NOMO-1 treated with dmso at 0.1 percent for 144 hours (cell line): Measurements from ENCODE around the gene FILIP1L.
A peak's percentile ranks its signal among the peaks of the same experiment; 100 is the strongest.
"Not testable (repeated sequence)": the region's sequence is repeated elsewhere in the genome, so short reads cannot be mapped to it uniquely, and the experiment has no call there.

Experiments
- DNase-seq: peaks from one replicate; lab custom pipeline; 2025; ENCODE audit not compliant: unreplicated experiment; lab: John Stamatoyannopoulos, UW

Gene FILIP1L

GRCh38 chr3:100075851-100076730 lies 38.2 kb downstream of the FILIP1L start:
- no peak for DNase-seq

DNA sequence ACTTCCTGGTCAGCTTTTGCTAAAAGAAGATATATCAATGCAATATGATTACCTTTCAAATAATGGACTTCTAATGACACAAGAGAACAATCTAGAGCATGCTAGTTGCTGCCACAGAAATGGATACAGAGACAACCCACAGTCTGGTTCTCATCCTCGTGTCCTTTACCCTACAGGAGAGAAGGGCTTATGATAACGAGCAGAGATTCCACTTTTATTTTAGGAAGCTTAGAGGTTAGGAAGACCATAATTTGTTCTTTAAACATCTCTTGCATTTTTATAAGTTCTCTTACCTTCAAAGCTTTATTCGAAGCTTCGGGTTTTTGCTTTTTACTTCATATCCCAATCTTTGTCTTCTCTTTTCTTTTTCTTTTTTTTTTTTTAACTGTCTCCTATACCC lies 39.1 kb downstream of the FILIP1L start:
- DNase-seq = no peak

DNA sequence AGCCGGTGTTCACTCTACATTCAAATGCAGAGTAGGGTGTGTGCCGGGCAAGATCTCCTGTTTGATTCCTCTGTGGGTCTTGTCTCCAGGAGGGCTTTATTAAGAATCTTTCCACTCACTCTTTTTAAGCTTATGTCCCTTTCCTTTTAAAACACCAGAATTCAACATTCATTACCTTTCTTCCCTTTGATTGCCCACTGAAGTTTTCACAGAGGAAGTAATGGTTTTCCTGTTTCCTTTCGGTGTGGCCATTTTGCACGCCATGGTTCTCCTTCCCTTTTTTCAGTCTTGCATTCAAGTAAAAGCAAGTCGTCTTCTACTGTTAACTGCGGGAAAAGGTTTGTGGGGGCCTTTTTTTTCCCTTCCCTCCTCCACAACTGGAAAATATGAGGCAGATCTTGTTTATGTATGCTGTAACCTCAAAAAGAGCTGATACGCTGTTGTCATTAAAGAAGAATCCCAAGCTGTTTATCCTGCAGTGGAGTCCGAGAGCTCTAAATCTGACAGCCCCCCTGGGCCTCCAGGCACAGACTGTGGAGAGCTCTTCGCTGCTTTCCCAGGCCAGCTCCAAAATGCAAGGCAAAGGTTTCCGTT lies 40.5 kb downstream of the FILIP1L start:
- peak; percentile 50 for DNase-seq

DNA sequence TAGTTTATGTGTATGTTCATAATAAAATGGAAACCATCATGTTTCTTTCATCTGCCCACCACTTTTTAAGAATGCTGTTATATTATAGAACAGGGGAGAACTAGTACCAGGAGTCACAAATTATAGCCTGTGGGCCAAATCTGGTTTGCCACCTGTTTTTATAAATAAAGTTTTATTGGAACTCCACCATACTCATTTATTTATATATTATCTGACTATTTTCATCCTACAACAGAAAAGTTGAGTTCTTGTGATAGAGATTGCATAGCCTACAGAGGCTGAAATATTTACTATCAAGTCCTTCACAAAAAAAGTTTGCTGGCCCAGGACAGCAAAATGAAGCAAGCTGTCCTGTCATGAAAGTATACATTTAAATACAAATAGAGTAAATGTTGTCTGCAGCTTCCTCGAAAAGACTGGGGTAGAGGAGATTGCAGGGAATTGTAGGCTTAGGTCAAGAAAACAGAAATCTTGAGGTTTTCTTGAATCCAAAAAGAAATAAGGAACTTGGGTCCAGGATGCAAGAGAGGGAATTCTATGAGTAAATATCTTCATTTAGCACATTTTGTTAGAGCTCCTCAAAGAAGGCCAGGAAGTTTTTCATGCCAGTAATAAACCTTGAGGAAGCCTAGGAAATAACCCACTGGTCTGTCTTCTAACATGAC lies 41.1 kb downstream of the FILIP1L start:
- no peak for DNase-seq

DNA sequence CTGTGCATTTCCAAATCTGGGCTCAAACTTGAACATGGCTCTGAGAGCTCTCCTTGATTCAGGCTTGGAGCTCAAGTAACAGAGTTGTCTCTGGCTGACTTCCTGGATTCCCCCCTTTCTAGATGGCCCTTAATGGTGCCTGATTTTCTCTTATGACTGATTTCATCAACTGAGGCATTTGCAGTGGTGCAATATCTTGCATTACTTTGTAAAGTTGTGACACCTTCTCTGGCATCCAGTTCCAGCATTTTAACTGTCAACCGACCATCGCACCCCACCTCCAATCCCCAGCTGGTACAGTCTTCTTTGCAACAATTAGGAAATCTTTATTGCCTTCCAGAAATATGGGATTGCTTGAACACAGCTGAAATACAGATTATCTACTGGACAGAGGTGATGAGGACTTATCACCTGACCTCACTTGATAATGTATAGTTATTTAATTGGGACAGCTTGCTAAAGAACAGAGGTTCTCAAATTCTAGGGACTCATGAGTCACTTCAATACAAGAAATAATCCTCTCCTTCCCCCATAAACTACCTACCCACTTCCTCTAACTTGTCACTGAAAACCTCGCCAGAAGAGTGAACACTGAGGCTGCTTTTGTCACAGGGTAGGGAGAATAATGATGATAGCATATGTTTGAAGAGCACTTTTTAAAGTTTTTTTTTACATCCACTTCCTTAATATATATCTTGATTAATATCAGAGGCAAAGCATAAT lies 41.8 kb downstream of the FILIP1L start:
- peak; percentile 86 for DNase-seq

DNA sequence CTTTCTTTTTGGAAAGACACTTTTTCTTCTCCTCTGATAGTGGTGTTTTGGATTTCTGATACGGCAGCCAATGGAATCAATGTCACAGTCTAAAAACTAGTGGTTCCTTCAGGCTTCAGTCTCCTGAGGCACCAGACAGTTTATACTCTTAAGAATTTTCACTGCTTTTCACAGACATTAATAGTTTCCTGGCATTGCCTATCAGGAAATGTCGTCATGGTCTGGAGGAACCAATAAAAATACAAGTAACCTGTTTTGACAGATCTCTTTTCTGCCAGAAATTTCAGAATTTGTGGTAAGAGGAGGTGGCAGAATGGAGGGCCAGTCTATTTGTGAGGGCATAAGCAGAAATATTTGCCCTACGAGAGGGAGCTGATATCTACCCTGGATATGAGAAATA lies 44.8 kb downstream of the FILIP1L start:
- DNase-seq = no peak

GRCh38 chr3:100068826-100069225 lies 45.5 kb downstream of the FILIP1L start:
- DNase-seq = peak; percentile 32

GRCh38 chr3:100067589-100067988 lies 46.7 kb downstream of the FILIP1L start:
- DNase-seq = no peak

GRCh38 chr3:100063929-100064461 lies 50.3 kb downstream of the FILIP1L start:
- no peak for DNase-seq

GRCh38 chr3:100062665-100063064 lies 51.6 kb downstream of the FILIP1L start:
- DNase-seq = no peak

- peak; percentile 72 for DNase-seq
Measured at GRCh38 chr3:100060685-100061484, 53.4 kb downstream of the FILIP1L start.

GRCh38 chr3:100059472-100059871 lies 54.8 kb downstream of the FILIP1L start:
- no peak for DNase-seq

DNA sequence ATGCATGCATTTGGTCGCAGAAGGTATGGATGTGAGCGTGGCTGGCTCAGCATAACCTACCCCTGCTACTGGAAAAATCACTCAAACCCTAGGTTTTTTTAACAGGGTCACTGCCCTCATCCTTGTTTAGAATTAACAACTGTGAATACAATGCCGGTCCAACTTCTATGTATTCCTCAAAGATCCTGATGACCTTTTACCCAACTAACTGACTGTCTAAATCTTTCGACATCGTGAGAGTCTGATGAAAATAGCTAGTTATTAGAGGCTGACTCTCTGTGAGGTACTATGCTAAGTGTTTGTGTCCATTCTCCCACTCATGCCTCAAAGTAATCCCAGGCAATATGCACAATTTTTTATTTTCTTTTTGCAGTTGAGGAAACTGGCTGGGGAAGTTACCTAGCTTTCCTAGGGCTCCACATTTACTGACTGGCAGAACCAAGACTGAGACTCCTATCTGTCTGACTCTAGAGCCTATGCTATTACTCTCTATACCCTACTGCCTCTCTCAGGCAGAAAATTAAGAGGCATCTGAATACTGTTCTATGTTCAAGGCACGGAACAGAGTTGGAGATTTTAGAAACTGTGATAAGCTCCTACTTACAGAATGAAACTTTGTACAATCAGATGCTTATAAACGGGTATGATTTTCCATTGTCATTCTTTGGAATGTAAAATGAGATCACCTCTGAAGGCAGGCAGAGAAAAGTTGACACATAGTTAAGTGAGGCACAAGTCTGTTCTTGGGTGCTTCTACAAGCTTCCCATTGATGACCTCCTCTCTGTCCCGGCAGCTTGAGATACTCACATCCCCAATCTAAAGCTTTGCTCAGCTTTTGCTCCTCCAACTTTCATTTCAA lies 56.4 kb downstream of the FILIP1L start:
- no peak for DNase-seq

- DNase-seq = no peak
Measured at GRCh38 chr3:100053951-100054620, 60.2 kb downstream of the FILIP1L start.

DNA sequence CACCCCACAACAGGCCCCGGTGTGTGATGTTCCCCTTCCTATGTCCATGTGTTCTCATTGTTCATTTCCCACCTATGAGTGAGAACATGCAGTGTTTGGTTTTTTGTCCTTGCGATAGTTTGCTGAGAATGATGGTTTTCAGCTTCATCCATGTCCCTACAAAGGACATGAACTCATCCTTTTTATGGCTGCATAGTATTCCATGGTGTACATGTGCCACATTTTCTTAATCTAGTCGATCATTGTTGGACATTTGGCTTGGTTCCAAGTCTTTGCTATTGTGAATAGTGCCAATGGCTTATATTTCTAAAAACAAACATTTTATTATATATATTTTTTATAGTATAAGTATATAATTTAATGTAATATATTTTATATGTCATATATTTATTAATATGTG lies 62.8 kb downstream of the FILIP1L start:
- not testable (repeated sequence) for DNase-seq

GRCh38 chr3:100048248-100048647 lies 66.1 kb downstream of the FILIP1L start:
- DNase-seq = no peak

DNA sequence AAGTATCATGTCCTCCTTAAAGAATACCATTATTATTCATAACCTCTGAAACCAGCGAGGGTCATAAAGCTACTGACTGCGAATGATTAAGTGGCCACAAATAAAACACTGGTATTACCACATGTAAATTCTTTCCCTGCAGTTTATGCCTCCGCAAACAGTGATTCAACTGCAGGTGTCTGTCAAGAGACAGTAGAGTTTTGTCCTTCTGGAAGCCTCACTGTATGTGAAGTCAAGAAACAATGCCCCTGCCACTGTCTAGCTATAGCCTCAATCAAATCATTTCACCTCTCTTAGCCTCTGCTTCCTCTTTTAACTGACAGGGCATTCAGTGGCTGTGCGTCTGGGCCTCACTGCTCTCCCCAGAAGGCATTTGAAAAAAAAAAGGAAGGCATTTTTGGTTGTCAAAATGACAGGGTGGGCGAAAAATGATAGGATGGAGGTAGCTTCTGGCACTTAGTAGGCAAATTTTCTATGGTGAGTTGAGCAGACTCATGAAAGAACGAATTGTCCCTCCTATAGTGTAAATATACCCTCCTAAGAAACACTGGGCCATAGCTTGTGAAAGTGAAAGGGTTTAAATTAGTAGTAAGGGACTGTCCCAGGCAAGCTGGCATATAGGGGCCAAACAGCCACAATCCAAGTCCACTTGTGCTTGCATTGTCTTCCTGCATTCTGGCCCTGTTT lies 66.7 kb downstream of the FILIP1L start:
- peak; percentile 61 for DNase-seq

DNA sequence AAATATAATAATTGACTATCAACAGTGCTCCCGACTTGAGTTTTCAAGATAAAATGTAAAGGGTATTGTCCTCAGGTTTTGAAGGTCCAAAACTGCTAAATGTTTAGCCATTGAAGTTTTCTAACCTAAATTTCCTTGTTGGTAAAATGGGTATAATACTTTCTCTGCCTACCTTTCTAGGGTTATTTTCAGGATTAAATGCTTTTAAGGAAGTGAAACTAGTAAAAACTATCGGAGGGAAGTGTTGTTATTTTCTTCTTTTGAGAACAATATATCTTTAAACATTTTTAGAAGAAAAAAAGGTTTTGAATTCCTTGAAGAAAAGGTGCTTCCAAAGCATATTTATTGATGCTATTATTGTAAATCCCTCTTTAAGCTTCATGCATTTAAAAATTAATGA lies 67.3 kb downstream of the FILIP1L start:
- no peak for DNase-seq
